Skeletal muscle cell (primary cell): Measurements from ENCODE around the gene NEDD8.
A peak's percentile ranks its signal among the peaks of the same experiment; 100 is the strongest.

ENCODE experiments used
- DNase-seq: peaks from one replicate; pipeline ENCODE4 v3.0.0-alpha.2; 2010; ENCODE audit warnings: low read depth
- H3K4me3 ChIP-seq: 2 replicates; pipeline ENCODE4 v1.5.1; 2011; ENCODE audit warnings: low read depth, mild to moderate bottlenecking, control low read depth, low read length, moderate library complexity

Gene NEDD8

GRCh38 chr14:24232121-24232644, at the start of gene NEDD8:
NEDD8 (minus strand) TSS chr14:24232367; CDS start chr14:24232267, 100 bp downstream.
- peak within 1 kb of the TSS; percentile 90 for H3K4me3 ChIP-seq
- peak; percentile 92 for DNase-seq

- no peak overlapping the region for H3K4me3 ChIP-seq
- DNase-seq: no peak
Observed at GRCh38 chr14:24281636-24282035, 49.5 kb upstream of the NEDD8 start.

- H3K4me3 ChIP-seq: no peak overlapping the region
Observed at GRCh38 chr14:24280797-24281460, 48.8 kb upstream of the NEDD8 start.

GRCh38 chr14:24279301-24280186, 47.4 kb upstream of the NEDD8 start:
- DNase-seq: no peak
- no peak overlapping the region for H3K4me3 ChIP-seq

More at GRCh38 chr14:24280797-24281460, 48.8 kb upstream of the NEDD8 start:
- DNase-seq: no peak

- DNase-seq: no peak
- no peak overlapping the region for H3K4me3 ChIP-seq
Observed at GRCh38 chr14:24278424-24278823, 46.3 kb upstream of the NEDD8 start.

GRCh38 chr14:24277606-24278321, 45.6 kb upstream of the NEDD8 start:
- DNase-seq: no peak

GRCh38 chr14:24277071-24277470, 44.9 kb upstream of the NEDD8 start:
- H3K4me3 ChIP-seq: no peak overlapping the region
- no peak for DNase-seq

More at GRCh38 chr14:24277606-24278321, 45.6 kb upstream of the NEDD8 start:
- H3K4me3 ChIP-seq: no peak overlapping the region

GRCh38 chr14:24274101-24274543, 42.0 kb upstream of the NEDD8 start:
- no peak for DNase-seq
- H3K4me3 ChIP-seq: no peak overlapping the region

GRCh38 chr14:24273422-24273998, 41.3 kb upstream of the NEDD8 start:
- no peak overlapping the region for H3K4me3 ChIP-seq
- no peak for DNase-seq

- DNase-seq: no peak
- no peak overlapping the region for H3K4me3 ChIP-seq
Observed at GRCh38 chr14:24272467-24272866, 40.3 kb upstream of the NEDD8 start.

- H3K4me3 ChIP-seq: peak overlapping the region; percentile 93
- DNase-seq: no peak
Observed at GRCh38 chr14:24271834-24272263, 39.7 kb upstream of the NEDD8 start.

- DNase-seq: peak; percentile 68
- peak within 1 kb of the TSS; percentile 93 for H3K4me3 ChIP-seq
Observed at GRCh38 chr14:24271134-24271833, 39.1 kb upstream of the NEDD8 start, which contains the start of gene RABGGTA. RABGGTA (minus strand) TSS chr14:24271597; CDS start chr14:24271115, 482 bp downstream.

- no peak for DNase-seq
- H3K4me3 ChIP-seq: peak overlapping the region; percentile 93
Observed at GRCh38 chr14:24270537-24271133, 38.5 kb upstream of the NEDD8 start.

- DNase-seq: no peak
- no peak overlapping the region for H3K4me3 ChIP-seq
Observed at GRCh38 chr14:24269910-24270536, 37.9 kb upstream of the NEDD8 start.

GRCh38 chr14:24269368-24269767, 37.2 kb upstream of the NEDD8 start:
- no peak overlapping the region for H3K4me3 ChIP-seq
- no peak for DNase-seq

- H3K4me3 ChIP-seq: no peak overlapping the region
- no peak for DNase-seq
Observed at GRCh38 chr14:24268225-24268624, 36.1 kb upstream of the NEDD8 start.

GRCh38 chr14:24267516-24267915, 35.3 kb upstream of the NEDD8 start:
- no peak overlapping the region for H3K4me3 ChIP-seq
- no peak for DNase-seq
